Glomerular visceral epithelial cell (primary cell): ENCODE results near the gene EXOSC7.
"Not testable (repeated sequence)": the region's sequence is repeated elsewhere in the genome, so short reads cannot be mapped to it uniquely, and the experiment has no call there.

ENCODE experiments used
- DNase-seq: peaks from one replicate; pipeline ENCODE4 v3.0.0-alpha.2; 2016; ENCODE audit errors: extremely low spot score

Gene EXOSC7

DNA sequence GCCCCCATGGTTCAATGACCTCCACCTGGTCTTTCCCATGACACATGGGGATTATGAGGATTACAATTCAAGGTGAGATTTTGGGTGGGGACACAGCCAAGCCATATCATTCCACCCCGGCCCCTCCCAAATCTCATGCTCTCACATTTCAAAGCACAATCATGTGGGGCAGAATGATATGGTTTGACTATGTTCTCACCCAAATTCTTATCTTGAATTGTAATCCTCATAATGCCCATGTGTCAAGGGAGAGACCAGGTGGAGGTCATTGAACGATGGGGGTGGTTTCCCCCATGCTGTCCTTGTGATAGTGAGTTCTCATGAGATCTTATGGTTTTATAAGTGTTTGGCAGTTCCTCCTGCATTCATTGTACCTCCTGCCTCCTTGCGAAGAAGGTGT, 47.6 kb downstream of the EXOSC7 start:
- DNase-seq, result no peak

DNA sequence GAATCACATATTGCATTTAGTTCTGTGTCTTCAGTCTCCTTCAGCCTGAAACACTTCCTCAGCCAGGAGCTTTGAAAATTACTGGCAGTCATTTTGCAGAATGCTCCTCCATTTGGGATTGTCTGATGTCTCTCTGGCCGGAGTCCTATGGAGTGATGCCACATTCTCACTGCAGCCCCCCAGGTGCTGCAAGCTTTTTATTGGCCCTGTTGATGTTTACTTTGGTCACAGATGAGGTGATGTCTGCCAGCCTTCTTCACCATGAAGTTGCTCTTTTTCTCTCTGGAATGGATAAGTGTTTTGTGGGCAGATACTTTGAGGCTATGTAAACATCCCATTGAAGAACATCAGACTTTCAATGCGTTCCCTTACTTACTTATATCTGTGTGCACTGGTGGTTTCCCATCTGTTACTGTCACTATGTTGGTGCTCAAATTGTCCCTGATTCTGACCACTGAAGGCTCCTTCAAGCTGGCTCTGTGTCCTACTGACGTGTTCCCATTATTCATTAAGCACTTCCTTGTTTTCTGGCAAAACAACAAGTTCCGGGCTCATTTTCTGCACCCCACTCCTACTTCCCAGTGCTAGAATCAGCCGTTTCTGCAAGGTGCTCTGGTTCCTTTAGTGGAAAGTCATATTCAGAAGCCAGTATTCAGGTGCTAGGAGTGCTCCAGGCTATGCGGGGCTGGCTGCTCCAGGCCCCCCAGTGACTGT, 48.7 kb downstream of the EXOSC7 start:
- no peak for DNase-seq

DNA sequence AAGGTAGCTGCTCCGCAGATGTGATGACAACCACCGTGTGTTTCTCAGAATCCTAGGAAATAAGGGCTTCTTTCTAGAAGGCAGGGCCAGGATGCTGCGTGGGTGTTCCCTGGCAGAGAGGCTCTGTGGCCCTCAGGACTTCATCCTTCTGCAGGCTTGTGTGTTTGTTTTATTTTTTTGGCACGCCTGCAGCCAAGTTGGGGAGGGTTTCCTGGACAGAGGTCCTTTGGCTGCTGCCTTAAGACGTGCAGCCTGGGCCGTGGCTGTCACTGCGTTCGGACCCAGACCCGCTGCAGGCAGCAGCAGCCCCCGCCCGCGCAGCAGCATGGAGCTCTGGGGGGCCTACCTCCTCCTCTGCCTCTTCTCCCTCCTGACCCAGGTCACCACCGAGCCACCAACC, 50.0 kb downstream of the EXOSC7 start, which contains the start of gene CLEC3B:
Gene CLEC3B, plus strand, starts transcription at position 266 of the 400 bp plus-strand sequence. Its CDS starts 60 bp downstream, at position 326.
- DNase-seq, result no peak

DNA sequence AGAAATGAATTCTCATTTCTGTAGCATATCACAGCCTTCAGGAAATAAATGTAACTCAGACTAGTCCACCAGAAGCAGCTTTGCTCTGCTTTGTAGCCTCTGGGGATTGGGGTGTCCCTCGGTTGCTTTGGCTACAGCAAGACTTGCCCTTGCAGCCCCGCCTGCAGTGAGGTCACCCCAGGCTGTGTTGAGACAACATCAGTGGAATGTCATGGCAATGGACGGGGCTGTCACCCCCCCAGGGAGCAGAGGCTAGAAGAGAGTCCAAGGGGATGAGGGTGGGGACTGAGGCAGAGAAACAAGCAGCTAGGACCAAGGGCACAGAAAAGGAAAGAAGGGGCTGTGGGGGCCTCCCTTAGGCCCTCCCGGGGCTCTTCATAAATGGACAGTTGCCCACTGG, 50.9 kb downstream of the EXOSC7 start:
- peak; percentile 29 for DNase-seq

DNA sequence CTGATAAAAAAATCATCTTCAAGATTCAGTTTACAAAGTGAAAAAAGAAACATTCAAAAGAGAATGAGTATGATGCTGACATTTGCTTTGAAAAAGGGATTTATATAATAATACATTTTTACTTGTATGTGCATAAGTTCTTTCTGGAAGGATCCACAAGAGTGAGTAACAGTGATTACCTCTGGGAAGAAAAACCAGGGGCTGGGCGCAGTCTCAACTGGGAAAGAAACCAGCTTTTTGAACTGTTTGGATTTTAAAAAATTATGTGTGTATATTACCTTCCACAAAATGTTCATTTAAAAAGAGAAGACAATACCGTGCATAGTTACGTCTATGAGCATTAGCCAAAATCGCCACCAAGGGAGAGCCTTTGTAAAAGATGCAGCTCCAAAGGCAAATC, 51.4 kb downstream of the EXOSC7 start:
- no peak for DNase-seq

DNA sequence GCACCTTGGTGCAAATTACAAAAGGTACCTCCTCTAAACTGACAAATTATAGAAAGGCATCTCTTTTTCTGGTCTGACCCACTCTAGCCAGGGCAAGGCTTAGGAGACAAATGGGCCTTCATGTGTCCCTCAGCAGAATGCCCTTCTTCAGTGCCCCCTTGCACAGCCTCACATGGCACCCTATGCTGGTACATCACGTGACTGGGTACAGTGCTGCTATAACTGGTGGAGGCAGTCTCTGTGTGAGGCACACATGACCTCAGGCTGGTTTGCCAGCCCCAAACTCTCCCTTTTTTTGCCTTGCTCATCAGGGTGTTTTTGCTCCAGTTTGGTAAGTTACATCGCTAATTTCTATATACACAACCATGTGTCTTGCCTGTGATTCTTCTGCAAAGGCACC, 53.2 kb downstream of the EXOSC7 start:
- DNase-seq, result no peak

DNA sequence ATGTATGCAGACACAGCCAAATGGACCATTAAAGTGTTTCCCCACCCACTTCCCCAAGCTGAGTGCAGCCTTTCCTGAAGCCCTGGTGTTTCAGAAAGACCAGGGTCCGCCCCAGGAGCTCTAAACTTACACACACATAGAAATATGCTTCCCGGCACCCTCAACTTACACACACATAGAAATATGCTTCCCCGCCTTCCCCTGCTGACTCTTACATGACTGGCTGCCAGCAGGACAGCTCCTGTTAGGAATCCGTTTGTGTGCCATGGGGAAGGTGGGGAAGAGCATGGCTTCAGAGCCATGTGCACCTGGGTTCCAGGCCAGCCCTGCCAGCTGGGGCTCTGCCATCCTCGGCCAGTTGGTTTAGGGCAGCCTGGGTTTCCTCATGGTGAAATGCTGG, 53.6 kb downstream of the EXOSC7 start:
- DNase-seq, result no peak

DNA sequence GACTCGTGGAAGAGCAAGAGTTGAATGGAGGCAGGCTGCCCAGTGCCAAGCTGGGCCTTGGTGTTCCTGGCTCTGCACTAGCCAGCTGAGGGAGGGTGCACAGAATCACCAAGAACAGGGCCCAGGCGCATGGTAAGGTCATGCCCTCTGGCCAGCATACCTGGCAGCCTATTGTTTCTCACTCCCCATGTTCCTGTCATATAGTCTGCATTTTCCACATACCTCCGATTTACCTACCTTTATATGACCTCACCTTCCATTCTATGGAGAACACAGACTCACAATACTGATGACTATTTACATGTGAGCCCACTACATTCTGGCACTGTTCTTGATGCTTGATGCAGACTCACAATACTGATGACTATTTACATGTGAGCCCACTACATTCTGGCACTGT, 55.5 kb downstream of the EXOSC7 start:
- DNase-seq, result no peak

DNA sequence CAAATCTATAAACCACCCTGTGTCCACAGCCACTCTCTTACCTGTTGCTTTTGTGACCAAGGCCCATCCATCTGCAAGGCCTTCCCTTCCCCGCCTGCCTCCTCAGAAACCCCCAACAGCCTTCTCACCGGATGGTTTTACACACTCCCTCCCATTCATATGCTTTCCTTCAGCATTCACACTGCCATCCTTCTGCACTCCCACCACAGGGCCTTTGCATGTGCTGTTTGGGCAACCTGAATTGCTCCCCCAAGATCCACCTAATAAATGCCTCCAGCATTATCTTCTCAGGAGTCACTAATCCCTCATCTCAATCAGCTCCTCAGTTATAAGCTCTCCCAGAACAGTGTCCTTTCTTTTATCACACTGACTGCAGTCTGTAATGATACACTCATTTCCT, 56.1 kb downstream of the EXOSC7 start:
- no peak for DNase-seq

DNA sequence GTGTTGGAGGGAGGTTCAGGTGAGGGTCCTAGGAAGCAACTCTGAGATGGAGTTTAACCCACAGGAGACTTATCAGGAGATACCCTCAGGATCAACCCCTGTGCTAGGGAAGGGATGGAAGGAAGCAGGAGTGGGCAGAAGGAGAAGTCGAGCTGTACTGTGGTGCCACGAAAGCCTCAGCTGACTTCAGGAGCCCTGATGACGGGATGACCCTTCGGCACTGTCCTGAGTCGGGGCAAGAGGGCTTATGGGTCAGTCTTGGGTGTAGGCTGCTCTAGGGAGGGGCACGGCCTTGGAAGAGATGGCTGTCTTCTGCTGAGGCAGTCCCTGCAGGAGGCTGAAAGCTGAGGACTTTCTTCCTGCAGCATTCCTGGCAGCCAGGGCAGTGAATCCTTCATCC, 57.7 kb downstream of the EXOSC7 start:
- DNase-seq, result no peak

DNA sequence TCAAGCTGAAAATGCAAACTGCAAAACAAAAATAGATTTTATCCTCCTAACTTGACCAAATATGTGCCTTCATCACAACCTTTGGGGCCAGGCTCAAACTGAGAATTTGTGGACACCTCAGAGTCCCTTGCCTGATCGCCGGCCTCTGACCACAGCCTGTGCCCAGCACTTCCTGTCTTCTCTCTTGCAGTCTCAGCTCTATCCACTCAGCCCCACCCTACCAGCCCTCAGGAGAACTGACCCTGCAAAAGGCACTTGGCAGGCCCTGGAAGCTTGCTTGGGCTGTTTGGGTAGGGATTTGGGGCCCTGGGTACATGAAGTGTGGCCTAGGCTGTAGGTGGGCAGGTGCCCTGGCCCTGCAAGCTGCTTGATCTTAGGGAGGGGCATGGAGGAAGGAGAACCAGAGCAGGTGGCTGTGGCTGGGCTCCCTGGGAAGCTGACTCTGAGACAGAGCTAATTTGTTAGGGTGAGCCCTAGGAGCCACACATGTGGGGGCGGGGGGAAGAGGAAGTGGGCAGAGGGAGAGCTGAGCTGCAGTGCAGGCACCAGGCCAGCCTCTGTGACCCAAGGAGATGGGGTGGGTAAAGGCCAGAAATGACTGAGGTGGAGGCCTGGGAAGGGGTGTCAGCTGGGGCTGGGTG, 58.7 kb downstream of the EXOSC7 start:
- peak; percentile 39 for DNase-seq

DNA sequence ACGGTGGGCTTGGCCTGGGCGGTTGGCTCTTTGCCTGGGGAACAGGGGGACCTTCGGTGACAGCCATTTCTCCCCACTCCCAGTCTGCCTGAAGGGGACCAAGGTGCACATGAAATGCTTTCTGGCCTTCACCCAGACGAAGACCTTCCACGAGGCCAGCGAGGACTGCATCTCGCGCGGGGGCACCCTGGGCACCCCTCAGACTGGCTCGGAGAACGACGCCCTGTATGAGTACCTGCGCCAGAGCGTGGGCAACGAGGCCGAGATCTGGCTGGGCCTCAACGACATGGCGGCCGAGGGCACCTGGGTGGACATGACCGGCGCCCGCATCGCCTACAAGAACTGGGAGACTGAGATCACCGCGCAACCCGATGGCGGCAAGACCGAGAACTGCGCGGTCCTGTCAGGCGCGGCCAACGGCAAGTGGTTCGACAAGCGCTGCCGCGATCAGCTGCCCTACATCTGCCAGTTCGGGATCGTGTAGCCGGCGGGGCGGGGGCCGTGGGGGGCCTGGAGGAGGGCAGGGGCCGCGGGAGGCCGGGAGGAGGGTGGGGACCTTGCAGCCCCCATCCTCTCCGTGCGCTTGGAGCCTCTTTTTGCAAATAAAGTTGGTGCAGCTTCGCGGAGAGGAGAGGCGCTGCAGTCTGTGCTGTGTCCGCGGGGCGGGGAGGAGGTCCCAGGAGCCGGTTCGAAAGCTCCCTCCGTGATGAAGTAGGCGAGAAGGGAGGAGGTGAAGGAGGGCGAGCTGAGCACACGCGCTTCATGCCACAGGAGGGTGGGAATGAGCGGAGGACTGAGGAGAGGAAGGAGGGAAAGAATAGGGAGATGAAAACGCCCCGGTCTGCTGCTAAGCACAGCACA, 59.6 kb downstream of the EXOSC7 start:
- no peak for DNase-seq

DNA sequence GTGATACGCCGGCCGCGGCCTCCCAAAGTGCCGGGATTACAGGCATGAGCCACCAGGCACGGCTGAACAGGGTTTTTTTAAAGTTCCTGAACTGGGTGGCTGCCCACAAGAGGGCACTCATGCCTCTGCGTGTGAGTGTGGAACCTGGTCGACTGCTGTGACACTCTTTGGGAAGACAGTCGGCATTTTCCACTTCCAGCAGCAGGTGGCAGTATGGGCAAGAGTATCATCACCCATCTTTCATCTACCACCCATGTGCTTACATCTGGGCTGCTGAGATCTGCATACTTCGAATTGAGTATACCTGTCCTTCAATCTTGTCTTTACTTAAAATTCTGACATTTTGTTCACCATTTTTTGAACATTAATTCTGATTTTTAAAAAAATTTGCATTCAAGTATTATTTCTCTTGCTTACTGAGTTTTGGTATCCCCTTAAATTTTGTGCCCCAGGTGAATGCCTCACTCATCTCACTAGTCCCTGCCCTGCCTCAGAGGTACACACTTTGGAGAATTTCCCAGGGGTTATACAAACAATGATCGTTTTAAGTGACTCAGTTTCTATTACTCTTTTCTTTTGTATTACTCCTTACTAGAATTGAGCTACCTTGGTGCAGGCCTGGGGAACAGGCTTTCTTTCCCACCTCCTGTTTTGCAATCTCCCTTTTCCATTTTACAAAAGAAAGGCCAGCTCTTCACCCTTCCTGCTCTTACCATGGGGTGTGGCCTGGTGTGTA, 61.8 kb downstream of the EXOSC7 start:
- peak; percentile 93 for DNase-seq

DNA sequence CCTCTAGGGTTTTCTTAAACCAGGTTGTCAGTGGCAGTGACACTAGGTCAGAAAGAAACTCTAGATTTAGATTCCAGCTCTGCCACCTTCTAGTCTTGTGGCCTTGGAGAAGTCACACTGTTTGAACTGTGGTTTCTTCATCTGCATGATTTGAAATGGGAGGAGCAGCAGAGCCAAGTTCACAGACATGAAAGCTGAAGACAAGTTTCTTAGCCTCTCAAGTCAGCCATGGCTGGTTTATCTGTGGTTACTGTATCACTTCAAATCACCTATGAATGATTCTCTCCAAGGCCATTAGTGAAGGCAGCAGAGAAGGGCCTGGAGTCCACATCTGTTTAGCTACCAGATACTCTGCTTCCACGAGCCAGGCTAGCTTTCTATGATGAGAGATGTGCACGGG, 65.6 kb downstream of the EXOSC7 start:
- no peak for DNase-seq

DNA sequence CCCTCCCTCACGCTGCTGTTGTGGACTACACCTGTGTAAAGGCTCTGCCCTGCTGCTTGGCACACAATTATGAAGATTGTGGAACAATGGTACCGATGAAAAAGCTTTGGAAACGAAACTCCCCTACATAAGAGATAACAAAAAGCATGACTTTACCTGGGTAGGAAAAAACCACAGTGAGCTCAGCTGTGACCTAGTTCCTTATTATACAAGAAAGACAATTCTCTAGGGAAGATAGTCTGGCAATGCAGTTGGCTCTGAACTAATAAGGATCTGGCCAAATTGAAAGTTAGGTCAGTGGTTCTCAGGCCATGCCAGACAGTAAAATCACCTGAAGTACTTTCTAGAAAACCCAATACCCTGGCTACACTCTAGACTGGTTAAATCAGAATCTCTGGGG, 66.1 kb downstream of the EXOSC7 start:
- no peak for DNase-seq

DNA sequence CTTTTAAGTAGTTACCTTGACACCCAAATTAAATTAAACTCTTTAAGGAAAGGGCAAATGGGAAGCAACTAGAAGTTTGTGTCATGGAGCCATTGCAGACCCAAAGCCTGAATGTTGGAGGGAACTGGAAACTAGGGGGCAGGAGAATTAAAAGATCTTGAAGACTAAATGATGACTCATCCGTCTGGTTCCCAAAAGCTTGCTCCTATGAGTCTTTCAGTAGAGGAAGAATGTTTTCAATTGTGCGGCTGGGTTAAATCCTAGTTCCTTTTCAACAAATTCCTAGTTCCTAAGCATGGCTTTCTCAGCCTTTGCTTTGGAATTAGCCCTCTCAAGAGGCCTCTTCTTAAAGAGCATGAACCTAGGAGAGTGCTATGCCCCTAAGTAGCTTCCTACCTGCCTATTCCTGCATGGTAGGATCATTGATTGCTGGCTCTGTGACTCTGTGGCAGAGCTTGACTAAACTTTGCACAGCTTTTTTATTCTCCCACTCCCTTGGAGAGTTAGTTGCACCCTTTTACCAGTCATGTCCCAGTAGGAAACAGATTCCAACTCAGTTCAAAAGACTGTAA, 67.8 kb downstream of the EXOSC7 start:
- DNase-seq, result peak; percentile 54

DNA sequence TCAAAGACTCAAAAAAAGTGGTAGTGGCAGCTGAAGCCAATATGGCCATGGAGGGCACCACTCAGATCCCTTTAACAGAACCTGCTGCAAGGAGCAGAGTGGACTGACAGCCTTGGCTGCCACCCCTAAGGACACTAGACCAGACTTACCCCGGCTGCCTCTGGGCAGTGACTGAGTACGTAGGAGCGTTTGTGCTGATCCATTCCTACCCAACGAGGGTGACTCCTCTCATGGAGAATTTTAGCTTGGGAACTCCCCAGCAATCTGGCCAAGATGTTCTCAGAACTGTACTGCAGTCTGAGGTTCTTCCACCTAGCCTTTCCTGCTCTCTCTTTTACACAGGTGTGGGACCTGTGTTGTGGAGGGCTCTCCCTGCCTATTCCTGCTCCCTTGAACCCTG, 72.2 kb downstream of the EXOSC7 start:
- DNase-seq, result no peak

DNA sequence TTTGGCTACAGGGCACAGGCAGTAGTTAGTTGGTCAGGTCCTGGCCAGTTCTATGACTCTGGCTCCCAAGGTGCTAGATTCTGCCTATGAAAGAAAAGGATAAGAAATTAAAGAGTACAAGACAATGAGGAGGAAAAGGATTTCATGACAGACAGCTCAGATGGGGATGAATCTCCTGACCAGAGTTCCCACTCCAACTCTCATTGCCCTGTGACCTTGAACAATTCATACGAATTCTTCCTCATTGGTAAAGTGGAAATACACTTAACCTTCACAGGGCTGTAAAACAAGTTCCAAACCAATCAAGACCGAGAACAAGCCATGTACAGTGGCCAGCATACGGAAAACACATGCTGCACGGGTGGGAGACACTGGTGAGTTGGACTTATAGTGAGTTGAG, 73.8 kb downstream of the EXOSC7 start:
- no peak for DNase-seq

DNA sequence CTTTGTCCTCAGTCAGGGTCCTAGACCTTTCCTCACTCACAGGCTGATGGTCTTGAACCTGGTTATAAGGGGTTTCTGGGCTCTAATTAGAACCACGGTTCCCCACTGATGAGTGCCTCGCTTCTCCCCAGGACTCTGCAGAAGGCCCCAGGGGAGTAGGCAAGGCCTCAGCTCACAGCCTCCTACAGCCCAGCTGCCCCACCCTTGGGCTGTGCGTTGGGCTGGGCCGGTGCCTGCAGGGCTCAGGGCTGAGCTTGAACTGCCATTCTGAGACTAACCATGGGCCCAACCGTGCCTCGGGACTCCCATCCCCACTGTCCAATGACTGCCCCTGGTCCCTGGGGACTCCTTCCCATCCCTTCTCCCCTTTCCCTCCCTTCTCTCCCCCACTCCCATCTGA, 75.6 kb downstream of the EXOSC7 start:
- DNase-seq, result no peak

DNA sequence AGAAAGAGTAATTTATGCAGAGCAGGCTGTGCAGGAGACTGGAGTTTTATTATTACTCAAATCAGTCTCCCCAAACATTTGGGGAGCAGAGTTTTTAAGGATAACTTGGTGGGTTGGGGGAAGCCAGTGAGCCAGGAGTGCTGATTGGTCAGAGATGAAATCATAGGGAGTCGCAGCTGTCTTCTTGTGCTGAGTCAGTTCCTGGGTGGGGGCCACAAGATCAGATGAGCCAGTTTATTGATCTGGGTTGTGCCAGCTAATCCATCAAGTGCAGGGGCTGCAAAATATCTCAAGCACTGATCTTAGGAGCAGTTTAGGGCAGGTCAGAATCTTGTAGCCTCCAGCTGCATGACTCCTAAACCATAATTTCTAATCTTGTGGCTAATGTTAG, 77.8 kb downstream of the EXOSC7 start:
- DNase-seq, result not testable (repeated sequence)

DNA sequence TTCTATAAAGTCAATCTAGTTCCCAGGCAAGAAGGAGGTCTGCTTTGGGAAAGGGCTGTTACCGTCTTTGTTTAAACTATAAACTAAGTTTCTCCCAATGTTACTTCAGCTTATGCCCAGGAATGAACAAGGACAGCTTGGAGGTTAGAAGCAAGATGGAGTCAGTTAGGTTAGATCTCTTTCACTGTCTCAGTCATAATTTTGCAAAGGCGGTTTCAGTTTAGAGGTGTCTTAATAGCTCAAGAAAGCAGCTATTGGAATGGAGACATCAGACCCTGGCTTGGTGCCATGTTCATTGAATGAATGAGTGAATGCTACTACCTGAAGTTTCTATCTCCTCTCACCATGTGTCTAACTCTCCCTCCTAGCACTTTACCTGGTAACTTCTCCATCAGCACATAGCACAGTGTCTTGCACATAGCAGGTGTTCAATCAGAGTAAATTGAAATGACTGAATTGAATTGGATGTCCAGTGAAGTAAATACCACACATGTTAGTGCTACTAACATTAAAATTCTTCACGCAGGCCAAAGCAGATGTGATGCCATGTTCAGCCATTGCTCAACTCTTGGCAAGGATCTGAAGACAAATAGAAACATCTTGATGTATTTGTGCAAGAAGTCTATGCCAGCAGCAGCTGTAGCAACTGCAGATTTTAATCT, 78.3 kb downstream of the EXOSC7 start:
- DNase-seq, result peak; percentile 43
